Measurements from ENCODE around the gene MEGF11.

MEGF11 gene

GRCh38 chr15:66029650-66030049, 223.9 kb downstream of the MEGF11 start:
- no peak for TF ChIP-seq POLR2AphosphoS5 (IDR thresholded peaks at IDR 0.05; ENCODE audit: borderline replicate concordance, low read depth, low read length)
- no peak for TF ChIP-seq FOXP2 (optimal IDR thresholded peaks at IDR 0.05; ENCODE audit: control extremely low read depth, extremely low read length, insufficient read depth)
- no peak for TF ChIP-seq EZH2 (IDR thresholded peaks at IDR 0.05)
- Histone ChIP-seq H3K4me3 (no peak overlapping the region), H3K9me3 (ENCODE audit: low read depth, low read length) (no peaks in the 10 kb centered on the region), H3K36me3 (ENCODE audit: insufficient read depth, low read length) (no peaks in the 10 kb centered on the region), H3K27ac (no peak overlapping the region), H3K9ac (ENCODE audit: insufficient read length) (no peak overlapping the region)
- no peak for DNase-seq (ENCODE audit: low read depth, low spot score)

DNA sequence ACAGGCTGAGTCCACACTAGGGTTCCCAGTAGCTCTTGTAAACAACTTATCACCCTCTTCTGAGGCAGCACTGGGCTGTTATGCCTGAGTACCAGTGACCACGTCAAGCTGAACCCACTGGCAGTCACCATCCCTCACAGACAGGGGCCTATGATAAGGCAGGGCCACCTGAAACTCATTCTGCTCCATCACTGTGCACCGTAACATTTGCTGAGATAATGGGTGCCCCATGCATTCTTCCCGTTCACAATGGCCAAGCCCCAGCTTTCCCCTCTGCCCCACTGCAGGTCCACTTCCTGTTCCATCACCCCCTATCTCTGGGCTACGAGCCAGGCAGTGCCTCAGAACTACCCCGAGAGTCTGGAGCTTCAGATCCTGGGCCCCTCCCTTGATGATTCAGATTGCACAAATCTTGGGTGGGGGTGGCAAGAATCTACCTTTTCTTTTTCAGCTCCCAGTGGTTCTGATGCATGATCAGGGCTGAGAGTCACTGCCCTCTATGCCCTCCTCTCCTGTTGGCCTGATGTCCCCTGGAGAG, 226.2 kb downstream of the MEGF11 start:
- no peaks in the 10 kb centered on the region for H3K36me3 ChIP-seq (ENCODE audit: insufficient read depth, low read length)
- H3K9ac ChIP-seq (ENCODE audit: insufficient read length) = no peak overlapping the region
- no peaks in the 10 kb centered on the region for H3K9me3 ChIP-seq (ENCODE audit: low read depth, low read length)
- H3K27ac ChIP-seq = no peak overlapping the region
- no peak overlapping the region for H3K4me3 ChIP-seq
- no peak for DNase-seq (ENCODE audit: low read depth, low spot score)
- TF ChIP-seq FOXP2 (optimal IDR thresholded peaks at IDR 0.05; ENCODE audit: control extremely low read depth, extremely low read length, insufficient read depth) = no peak
- TF ChIP-seq EZH2 (IDR thresholded peaks at IDR 0.05) = no peak
- no peak for TF ChIP-seq POLR2AphosphoS5 (IDR thresholded peaks at IDR 0.05; ENCODE audit: borderline replicate concordance, low read depth, low read length)

DNA sequence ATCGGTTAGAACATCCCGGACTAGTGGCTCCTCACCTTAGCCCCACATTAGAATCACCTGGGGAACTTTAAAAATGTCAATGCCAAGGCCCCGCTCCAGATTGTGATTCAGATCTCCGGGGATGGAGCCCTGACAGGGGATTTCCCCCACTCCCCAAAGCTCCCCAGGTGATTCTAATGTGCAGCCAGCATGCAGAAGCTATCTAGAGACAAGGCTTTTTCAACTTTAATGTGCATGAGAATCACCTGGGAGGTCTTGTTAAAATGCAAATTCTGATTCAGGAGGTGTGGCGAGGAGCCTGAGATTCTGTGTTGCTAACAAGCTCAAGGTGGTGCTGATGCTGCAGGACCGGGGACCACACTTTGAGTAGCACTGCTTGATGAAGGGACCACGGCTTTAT, 227.6 kb downstream of the MEGF11 start:
- Histone ChIP-seq H3K27ac (no peak overlapping the region), H3K9me3 (ENCODE audit: low read depth, low read length) (no peaks in the 10 kb centered on the region), H3K9ac (ENCODE audit: insufficient read length) (no peak overlapping the region), H3K4me3 (no peak overlapping the region), H3K36me3 (ENCODE audit: insufficient read depth, low read length) (no peaks in the 10 kb centered on the region)
- DNase-seq (ENCODE audit: low read depth, low spot score) = no peak
- TF ChIP-seq POLR2AphosphoS5 (IDR thresholded peaks at IDR 0.05; ENCODE audit: borderline replicate concordance, low read depth, low read length) (no peak), EZH2 (IDR thresholded peaks at IDR 0.05) (no peak), FOXP2 (optimal IDR thresholded peaks at IDR 0.05; ENCODE audit: control extremely low read depth, extremely low read length, insufficient read depth) (no peak)

DNA sequence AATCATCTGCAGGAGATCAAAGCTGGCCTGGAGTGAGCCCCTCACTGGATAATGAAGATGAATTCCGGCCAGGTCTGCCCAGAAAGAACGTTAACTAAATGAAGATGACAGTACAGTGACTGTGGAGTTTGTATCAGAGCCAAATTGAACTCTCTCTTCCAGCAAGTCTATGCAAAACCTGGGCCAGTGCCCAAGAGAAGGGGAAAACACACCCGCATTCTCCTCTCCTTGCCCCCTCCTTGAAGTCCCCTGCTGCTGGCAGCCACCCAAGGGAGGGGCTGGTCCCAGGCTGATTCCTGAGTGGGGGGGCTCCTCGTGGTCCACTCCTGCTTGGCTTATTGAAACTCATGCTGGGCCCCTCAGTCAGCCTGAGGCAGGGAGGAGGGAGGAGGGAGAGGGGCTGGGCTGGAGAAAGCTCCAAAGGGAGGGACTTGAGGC, 228.5 kb downstream of the MEGF11 start:
- Histone ChIP-seq H3K36me3 (ENCODE audit: insufficient read depth, low read length) (no peaks in the 10 kb centered on the region), H3K9me3 (ENCODE audit: low read depth, low read length) (no peaks in the 10 kb centered on the region), H3K9ac (ENCODE audit: insufficient read length) (no peak overlapping the region), H3K27ac (no peak overlapping the region), H3K4me3 (no peak overlapping the region)
- TF ChIP-seq EZH2 (IDR thresholded peaks at IDR 0.05) (no peak), FOXP2 (optimal IDR thresholded peaks at IDR 0.05; ENCODE audit: control extremely low read depth, extremely low read length, insufficient read depth) (no peak), POLR2AphosphoS5 (IDR thresholded peaks at IDR 0.05; ENCODE audit: borderline replicate concordance, low read depth, low read length) (no peak)
- DNase-seq (ENCODE audit: low read depth, low spot score) = no peak

GRCh38 chr15:66024116-66024515, 229.4 kb downstream of the MEGF11 start:
- Histone ChIP-seq H3K9me3 (ENCODE audit: low read depth, low read length) (no peaks in the 10 kb centered on the region), H3K9ac (ENCODE audit: insufficient read length) (no peak overlapping the region), H3K27ac (no peak overlapping the region), H3K36me3 (ENCODE audit: insufficient read depth, low read length) (no peaks in the 10 kb centered on the region), H3K4me3 (no peak overlapping the region)
- TF ChIP-seq POLR2AphosphoS5 (IDR thresholded peaks at IDR 0.05; ENCODE audit: borderline replicate concordance, low read depth, low read length) (no peak), EZH2 (IDR thresholded peaks at IDR 0.05) (no peak), FOXP2 (optimal IDR thresholded peaks at IDR 0.05; ENCODE audit: control extremely low read depth, extremely low read length, insufficient read depth) (no peak)
- no peak for DNase-seq (ENCODE audit: low read depth, low spot score)

DNA sequence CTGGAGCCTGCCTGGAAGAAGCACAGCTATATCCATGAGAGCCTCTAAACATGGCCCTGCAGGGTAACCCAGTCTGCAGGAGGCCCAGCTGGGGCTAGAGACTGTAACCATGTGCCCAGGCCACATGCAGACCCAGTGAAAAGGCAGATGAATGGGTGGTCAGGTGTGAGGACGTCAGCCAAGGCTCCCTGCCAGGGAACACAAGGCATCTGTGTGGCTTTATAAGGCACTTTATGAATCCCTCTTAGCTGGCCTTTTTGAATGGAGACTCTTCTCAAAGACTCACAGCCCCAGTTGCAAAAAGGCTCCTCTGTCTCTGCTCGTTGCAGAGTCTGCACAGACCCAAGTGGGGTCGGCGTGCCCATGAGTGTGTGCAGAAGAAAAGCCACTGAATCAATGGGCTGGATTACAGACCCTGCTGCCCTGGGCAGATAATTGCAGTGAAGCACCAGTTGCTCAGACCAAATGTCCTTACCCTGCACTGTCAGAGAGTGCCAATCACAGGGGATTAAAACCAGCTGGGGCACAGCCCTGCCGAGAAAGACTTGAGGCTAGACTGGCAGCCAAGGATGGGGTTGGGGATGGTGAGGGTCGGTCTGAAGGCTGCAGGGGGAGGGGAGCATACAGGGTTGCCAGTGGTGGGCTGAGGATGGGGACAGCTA, 230.1 kb downstream of the MEGF11 start:
- TF ChIP-seq POLR2AphosphoS5 (IDR thresholded peaks at IDR 0.05; ENCODE audit: borderline replicate concordance, low read depth, low read length) = no peak
- no peak for TF ChIP-seq EZH2 (IDR thresholded peaks at IDR 0.05)
- no peak for TF ChIP-seq FOXP2 (optimal IDR thresholded peaks at IDR 0.05; ENCODE audit: control extremely low read depth, extremely low read length, insufficient read depth)
- DNase-seq (ENCODE audit: low read depth, low spot score) = no peak
- H3K9ac ChIP-seq (ENCODE audit: insufficient read length) = no peak overlapping the region
- no peak overlapping the region for H3K4me3 ChIP-seq
- no peak overlapping the region for H3K27ac ChIP-seq
- H3K9me3 ChIP-seq (ENCODE audit: low read depth, low read length) = no peaks in the 10 kb centered on the region
- H3K36me3 ChIP-seq (ENCODE audit: insufficient read depth, low read length) = no peaks in the 10 kb centered on the region

GRCh38 chr15:66022163-66022525, 231.4 kb downstream of the MEGF11 start:
- Histone ChIP-seq H3K4me3 (no peak overlapping the region), H3K9me3 (ENCODE audit: low read depth, low read length) (no peaks in the 10 kb centered on the region), H3K9ac (ENCODE audit: insufficient read length) (no peak overlapping the region), H3K36me3 (ENCODE audit: insufficient read depth, low read length) (no peaks in the 10 kb centered on the region), H3K27ac (no peak overlapping the region)
- TF ChIP-seq EZH2 (IDR thresholded peaks at IDR 0.05) (no peak), FOXP2 (optimal IDR thresholded peaks at IDR 0.05; ENCODE audit: control extremely low read depth, extremely low read length, insufficient read depth) (no peak), POLR2AphosphoS5 (IDR thresholded peaks at IDR 0.05; ENCODE audit: borderline replicate concordance, low read depth, low read length) (no peak)
- DNase-seq (ENCODE audit: low read depth, low spot score) = no peak

DNA sequence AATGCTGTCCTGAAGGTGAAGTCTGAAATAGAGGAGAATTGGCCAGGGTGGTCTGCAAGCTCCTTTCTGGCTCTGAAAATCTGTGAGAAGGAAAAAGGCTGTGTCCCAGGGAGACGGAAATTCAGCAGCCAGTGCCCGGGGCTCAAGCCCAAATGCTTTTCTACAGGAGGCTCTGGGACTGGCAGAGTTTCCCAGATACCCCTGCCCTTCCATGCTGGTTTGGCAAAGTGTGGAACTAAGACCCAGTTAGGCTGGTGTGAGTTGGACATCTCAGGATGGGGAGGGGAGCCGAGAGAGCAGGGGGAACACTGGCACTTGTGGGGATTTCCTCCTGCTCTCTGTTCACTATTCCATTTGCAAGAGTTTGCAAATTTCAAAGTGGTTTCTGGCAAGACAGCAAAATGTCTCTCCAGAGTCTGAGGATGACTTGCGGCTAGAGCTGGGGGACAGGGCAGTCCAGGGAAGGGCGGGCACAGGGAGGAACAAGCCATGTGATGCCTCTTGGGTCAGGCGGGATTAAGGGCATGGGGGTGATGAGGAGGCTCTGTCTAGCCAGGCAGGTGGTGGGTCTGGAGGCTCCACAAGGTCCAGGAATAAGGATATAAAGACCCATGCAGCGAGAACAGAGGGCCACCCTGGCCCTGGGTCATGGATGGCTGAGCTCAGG, 231.9 kb downstream of the MEGF11 start:
- H3K9me3 ChIP-seq (ENCODE audit: low read depth, low read length) = no peaks in the 10 kb centered on the region
- no peak for TF ChIP-seq POLR2AphosphoS5 (IDR thresholded peaks at IDR 0.05; ENCODE audit: borderline replicate concordance, low read depth, low read length)
- no peak for TF ChIP-seq EZH2 (IDR thresholded peaks at IDR 0.05)
- TF ChIP-seq FOXP2 (optimal IDR thresholded peaks at IDR 0.05; ENCODE audit: control extremely low read depth, extremely low read length, insufficient read depth) = no peak
- H3K9ac ChIP-seq (ENCODE audit: insufficient read length) = no peak overlapping the region
- H3K36me3 ChIP-seq (ENCODE audit: insufficient read depth, low read length) = no peaks in the 10 kb centered on the region
- H3K4me3 ChIP-seq = no peak overlapping the region
- no peak overlapping the region for H3K27ac ChIP-seq
- no peak for DNase-seq (ENCODE audit: low read depth, low spot score)
